ENCODE data around the gene TMEM135.
"Not testable (repeated sequence)": the region's sequence is repeated elsewhere in the genome, so short reads cannot be mapped to it uniquely, and the experiment has no call there.

The TMEM135 gene

DNA sequence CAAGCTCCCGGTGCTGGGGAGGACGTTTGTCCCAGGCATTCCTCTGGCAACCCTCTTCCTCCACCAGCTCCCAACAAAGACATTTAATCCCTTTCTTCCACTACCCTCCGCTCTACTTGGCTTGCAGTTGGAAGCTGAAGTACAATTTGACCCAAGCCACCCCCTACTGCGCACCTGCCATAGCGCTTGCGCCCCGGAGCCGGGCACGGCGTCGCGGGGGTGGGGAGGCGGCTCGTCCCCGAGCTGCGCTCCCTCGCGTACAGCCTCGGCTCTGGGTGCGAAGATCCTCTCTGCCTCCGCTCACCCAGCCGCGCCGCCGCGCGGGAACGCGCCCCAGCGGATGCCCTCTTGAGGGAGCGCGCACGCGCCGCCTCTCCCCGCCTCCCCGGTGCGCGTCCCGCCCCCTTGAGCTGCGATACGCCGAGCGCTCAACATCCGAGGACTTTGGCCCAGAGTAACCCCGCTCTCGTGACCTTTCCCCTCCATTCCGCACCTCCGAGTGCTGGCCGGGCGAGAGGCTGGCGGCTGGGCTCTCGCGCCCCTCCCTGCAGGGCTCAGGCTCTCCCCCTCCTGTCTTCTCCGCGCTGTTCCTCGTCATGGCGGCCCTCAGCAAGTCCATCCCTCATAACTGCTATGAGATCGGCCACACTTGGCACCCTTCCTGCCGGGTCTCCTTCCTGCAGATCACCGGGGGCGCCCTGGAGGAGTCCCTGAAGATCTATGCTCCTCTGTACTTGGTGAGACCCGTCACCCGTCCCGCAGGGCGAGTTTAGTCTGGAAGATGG lies at the start of gene TMEM135:
Gene TMEM135, plus strand, starts transcription at position 485 of the 785 bp plus-strand sequence. Its CDS starts 112 bp downstream, at position 597.
- DNase-seq (ENCODE audit: low read depth, low spot score), result peak; percentile 93
- no peak for TF ChIP-seq CTCF (IDR thresholded peaks at IDR 0.05; ENCODE audit: low read depth, low read length)
- in situ Hi-C loops (cut with HindIII; ENCODE audit: low sequenced_read_pairs), result no loop called here
- H3K4me3 ChIP-seq (ENCODE audit: low read depth, low read length), result peak within 1 kb of the TSS; percentile 97

- TF ChIP-seq CTCF (IDR thresholded peaks at IDR 0.05; ENCODE audit: low read depth, low read length), result no peak
- H3K4me3 ChIP-seq (ENCODE audit: low read depth, low read length), result no peak overlapping the region
- no peak for DNase-seq (ENCODE audit: low read depth, low spot score)
- in situ Hi-C loops (cut with HindIII; ENCODE audit: low sequenced_read_pairs), result no loop called here
Observed at GRCh38 chr11:86988351-86988881, 49.3 kb upstream of the TMEM135 start.

DNA sequence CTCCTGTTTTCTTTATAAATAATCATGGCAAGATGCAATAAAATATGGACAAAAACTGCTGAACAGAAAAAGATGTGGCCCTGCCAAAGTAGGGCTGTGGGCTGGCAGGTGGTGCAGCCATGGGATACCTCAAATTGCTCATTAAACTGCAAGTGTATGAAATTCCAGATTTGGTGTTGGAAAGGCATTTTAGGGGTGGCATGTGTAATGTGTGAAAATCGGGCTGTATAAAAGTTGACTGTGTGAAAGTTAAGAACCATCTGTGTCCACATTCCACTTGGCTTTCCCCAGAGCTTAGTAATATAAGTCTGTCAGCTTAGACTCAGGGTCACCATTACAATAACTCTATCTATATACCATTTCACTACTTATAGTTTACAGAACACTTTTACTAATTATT lies 47.7 kb upstream of the TMEM135 start:
- DNase-seq (ENCODE audit: low read depth, low spot score), result peak; percentile 30
- in situ Hi-C loops (cut with HindIII; ENCODE audit: low sequenced_read_pairs), result no loop called here
- no peak overlapping the region for H3K4me3 ChIP-seq (ENCODE audit: low read depth, low read length)
- no peak for TF ChIP-seq CTCF (IDR thresholded peaks at IDR 0.05; ENCODE audit: low read depth, low read length)

DNA sequence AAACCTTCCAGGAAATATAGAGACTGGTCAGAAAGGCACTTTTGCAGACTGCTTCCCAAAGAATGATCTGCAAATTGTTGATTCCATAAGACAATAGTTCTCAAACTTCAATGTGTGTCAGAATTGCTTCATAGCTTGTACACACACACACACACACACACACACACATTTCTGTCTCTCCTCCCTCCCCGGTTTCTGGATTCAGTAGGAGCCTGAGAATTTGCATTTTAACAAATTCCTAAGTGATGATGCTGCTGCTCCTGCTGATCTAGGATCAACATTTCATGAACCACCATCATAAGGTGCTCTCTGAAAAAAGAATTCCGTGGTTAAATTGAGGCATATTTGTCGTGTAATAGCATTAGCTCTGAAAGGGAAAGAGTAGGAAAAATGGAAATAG lies 47.2 kb upstream of the TMEM135 start:
- in situ Hi-C loops (cut with HindIII; ENCODE audit: low sequenced_read_pairs), result no loop called here
- no peak overlapping the region for H3K4me3 ChIP-seq (ENCODE audit: low read depth, low read length)
- DNase-seq (ENCODE audit: low read depth, low spot score), result peak; percentile 86
- TF ChIP-seq CTCF (IDR thresholded peaks at IDR 0.05; ENCODE audit: low read depth, low read length), result no peak

GRCh38 chr11:86991341-86991740 lies 46.4 kb upstream of the TMEM135 start:
- DNase-seq (ENCODE audit: low read depth, low spot score), result no peak
- TF ChIP-seq CTCF (IDR thresholded peaks at IDR 0.05; ENCODE audit: low read depth, low read length), result no peak
- in situ Hi-C loops (cut with HindIII; ENCODE audit: low sequenced_read_pairs), result no loop called here
- H3K4me3 ChIP-seq (ENCODE audit: low read depth, low read length), result no peak overlapping the region

DNA sequence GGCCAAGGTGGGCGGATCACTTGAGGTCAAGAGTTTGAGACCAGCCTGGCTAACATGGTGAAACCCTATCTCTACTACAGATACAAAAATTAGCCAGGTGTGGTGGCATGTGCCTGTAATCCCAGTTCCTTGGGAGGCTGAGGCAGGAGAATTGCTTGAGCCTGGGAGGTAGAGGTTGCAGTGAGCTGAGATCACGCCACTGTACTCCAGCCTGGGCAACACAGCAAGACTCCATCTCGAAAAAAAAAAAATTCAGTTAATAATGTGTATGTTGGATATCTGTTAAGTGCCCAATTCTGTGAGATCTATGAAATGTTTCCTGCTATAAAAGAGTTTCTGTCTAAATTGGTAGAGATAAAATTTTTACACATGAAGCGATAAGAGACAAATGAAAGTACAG lies 45.4 kb upstream of the TMEM135 start:
- DNase-seq (ENCODE audit: low read depth, low spot score); H3K4me3 ChIP-seq (ENCODE audit: low read depth, low read length); in situ Hi-C loops (cut with HindIII; ENCODE audit: low sequenced_read_pairs): not testable (repeated sequence)

DNA sequence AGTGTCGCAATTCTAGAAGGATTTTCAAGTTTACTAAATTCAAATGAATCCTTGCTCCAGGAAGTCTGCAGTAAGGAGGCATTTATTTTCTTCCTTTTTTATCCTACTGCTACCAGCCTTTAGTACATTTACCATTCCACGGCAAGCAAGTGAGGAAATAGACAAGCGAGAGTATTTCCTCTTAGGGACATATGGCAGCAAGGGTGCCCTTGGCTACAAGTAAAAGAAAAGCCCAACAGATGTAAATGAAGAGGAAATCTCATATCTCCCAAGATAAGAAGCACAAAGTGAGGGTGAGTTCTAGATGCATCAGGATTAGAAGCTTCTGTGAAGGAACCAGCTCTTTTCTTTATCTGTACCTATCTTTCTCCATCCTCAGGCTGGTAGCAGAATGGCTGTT lies 44.7 kb upstream of the TMEM135 start:
- DNase-seq (ENCODE audit: low read depth, low spot score), result no peak
- H3K4me3 ChIP-seq (ENCODE audit: low read depth, low read length), result no peak overlapping the region
- in situ Hi-C loops (cut with HindIII; ENCODE audit: low sequenced_read_pairs), result no loop called here
- TF ChIP-seq CTCF (IDR thresholded peaks at IDR 0.05; ENCODE audit: low read depth, low read length), result no peak
